Raji (cell line): ENCODE data around the gene LRRC61.

Experiments
- POLR2A ChIP-seq: IDR thresholded peaks from 2 replicates; pipeline ENCODE4 v1.6.1; 2011; ENCODE audit warnings: low read depth, low read length, control low read depth; ENCODE audit not compliant: insufficient read depth

The LRRC61 gene

DNA sequence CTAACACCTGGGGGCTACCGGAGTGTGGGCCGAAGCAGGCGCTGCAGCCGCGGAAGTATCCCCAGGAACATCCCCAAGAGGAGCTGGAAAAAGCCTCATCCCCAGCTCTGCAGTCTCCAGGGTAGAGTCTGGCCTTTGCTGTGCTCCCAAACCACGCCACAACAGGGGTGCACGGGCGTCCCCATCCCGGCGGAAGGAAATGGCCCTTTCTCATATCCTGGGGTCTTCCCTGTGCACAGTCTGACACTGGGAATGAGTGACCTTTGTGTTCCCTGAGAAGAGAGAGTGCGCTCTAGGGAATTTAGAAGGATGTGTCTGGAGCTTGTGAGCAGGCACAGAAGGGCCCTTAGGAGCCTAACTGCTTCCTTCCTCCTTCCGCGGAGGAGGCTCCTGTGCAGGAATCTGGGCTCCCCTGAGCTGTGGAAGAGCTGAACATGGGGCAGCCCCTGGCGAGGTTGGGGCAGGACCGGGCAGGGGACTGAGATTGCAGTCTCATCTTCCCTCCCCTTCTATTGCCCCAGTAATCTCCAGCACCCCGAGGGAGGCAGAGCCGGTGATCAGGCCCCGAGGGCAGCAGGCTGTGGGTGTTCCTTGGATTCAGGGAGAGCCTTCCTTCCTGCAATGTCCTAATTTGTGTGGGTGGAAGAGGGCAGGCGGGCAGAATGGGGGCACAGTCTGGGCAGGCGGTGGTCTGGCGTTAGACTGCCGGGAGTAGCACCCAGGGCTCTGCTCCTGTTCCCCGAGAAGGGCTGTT is 46.8 kb downstream of the LRRC61 start:
- TF ChIP-seq POLR2A = no peak

DNA sequence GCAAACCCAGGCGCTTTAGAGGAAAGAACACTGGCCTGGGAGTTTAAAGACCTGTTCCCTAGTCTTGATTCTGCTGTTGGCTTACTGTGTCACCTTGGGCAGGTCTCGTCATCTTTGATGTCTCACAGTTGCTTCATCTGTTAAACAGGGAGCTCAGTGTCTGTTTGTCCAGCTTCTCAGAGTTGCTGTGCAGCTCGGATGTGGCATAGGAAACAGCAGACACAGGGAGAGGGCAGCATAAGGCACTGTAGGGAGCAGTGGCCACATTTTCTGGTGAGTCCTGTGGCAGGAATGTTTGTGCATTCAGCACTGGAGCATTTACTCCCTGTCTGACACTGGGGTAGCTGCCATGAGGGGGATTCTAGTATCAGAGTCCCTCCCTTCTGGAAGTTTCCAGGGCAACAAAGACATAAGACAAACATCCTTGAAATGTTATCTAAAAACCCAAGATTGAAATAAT is 47.5 kb downstream of the LRRC61 start:
- TF ChIP-seq POLR2A = no peak

DNA sequence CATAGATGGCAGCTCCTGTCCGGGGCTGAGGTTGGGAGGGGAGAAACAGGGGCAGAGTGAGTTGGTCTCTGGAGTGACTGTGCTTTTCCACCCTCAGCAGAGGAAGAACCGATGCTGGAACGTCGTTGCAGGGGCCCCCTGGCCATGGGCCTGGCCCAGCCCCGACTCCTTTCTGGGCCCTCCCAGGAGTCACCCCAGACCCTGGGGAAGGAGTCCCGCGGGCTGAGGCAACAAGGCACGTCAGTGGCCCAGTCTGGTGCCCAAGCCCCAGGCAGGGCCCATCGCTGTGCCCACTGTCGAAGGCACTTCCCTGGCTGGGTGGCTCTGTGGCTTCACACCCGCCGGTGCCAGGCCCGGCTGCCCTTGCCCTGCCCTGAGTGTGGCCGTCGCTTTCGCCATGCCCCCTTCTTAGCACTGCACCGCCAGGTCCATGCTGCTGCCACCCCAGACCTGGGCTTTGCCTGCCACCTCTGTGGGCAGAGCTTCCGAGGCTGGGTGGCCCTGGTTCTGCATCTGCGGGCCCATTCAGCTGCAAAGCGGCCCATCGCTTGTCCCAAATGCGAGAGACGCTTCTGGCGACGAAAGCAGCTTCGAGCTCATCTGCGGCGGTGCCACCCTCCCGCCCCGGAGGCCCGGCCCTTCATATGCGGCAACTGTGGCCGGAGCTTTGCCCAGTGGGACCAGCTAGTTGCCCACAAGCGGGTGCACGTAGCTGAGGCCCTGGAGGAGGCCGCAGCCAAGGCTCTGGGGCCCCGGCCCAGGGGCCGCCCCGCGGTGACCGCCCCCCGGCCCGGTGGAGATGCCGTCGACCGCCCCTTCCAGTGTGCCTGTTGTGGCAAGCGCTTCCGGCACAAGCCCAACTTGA is 48.2 kb downstream of the LRRC61 start:
- TF ChIP-seq POLR2A = no peak

DNA sequence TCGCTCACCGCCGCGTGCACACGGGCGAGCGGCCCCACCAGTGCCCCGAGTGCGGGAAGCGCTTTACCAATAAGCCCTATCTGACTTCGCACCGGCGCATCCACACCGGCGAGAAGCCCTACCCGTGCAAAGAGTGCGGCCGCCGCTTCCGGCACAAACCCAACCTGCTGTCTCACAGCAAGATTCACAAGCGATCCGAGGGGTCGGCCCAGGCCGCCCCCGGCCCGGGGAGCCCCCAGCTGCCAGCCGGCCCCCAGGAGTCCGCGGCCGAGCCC is 48.8 kb downstream of the LRRC61 start:
- TF ChIP-seq POLR2A = no peak

DNA sequence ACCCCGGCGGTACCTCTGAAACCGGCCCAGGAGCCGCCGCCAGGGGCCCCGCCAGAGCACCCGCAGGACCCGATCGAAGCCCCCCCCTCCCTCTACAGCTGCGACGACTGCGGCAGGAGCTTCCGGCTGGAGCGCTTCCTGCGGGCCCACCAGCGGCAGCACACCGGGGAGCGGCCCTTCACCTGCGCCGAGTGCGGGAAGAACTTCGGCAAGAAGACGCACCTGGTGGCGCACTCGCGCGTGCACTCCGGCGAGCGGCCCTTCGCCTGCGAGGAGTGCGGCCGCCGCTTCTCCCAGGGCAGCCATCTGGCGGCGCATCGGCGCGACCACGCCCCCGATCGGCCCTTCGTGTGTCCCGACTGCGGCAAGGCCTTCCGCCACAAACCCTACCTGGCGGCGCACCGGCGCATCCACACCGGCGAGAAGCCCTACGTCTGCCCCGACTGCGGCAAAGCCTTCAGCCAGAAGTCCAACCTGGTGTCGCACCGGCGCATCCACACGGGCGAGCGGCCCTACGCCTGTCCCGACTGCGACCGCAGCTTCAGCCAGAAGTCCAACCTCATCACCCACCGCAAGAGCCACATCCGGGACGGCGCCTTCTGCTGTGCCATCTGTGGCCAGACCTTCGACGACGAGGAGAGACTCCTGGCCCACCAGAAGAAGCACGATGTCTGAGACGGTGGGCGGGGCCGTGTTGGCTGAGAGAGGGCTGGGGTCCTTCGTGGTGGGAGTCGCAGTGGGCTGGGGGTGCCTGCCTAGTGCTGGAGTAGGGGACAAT is 49.3 kb downstream of the LRRC61 start:
- TF ChIP-seq POLR2A = no peak

DNA sequence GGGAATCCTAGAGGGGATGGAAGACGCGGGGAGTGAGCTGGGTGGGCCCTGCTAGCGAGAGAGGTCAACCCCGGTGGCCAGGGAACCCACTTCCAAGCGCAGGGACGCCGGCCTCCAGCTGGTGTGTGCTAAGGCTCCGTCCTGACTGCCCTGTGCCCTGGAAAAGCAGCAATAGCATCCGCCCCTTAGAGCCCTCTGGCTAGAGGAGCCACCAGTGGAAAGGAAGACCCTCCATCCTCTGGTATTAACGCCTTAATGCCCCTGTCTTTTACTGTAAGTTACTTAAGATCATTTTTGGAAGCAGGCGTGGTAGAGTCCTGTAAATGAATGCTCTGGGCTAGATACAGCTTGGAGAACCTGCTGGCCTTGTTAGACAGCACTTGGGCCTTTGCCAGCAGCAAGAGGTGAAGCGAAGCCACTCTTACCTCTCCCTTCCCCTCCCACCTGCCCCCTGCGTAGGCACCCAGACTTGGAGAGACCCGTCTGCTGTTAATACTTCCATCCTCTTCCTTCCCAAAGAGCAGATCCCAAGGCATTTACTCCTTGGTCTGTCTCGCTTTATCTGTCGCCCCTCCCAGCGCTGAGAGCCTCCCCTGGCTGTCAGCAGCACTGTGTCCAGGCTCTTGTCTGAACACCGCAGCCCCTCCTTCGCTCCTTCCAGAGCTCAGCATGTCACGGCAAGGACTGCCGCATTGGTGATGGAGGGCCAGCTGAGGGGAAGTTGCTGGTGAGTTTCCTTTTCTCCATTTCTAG is 50.1 kb downstream of the LRRC61 start:
- no peak for TF ChIP-seq POLR2A

DNA sequence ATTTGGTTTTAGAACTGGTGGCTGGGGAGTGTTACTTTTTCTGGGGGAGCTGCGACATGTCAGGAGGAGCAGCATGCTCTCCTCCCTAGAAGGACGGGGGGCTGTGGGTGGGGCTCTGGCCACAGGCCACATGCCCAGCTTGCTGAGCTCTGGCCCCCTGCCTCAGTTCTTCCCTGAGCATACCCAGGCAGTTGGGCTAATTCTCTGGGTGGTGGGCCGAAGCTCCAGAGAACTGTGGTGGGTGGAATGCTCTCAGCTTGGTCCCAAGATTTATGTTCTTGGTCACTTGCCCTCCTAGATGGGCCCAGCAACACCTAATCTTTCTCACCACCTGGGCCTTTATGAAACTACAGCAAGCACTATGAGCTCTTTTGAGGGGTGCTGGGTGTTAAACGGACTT is 50.9 kb downstream of the LRRC61 start:
- TF ChIP-seq POLR2A = no peak

DNA sequence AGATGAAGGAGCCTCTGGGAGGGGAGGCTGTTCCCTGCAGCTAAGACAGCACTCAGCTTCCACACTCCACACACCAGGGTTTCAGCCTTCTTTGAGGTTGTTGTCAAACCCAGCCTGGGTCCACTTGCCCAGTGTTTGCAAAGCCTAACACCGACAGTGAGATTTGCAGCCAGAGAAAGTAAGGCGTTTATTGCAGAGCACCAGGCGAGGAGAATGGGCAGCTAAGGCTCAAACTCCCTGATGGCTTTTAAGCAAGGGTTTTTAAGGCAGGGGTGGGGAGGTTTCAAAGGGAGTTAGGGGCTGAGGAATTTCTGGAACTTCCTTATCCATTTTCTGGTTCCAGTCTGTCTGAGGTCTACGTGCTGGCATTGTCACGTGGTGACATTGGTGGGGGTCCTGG is 51.3 kb downstream of the LRRC61 start:
- TF ChIP-seq POLR2A = no peak

DNA sequence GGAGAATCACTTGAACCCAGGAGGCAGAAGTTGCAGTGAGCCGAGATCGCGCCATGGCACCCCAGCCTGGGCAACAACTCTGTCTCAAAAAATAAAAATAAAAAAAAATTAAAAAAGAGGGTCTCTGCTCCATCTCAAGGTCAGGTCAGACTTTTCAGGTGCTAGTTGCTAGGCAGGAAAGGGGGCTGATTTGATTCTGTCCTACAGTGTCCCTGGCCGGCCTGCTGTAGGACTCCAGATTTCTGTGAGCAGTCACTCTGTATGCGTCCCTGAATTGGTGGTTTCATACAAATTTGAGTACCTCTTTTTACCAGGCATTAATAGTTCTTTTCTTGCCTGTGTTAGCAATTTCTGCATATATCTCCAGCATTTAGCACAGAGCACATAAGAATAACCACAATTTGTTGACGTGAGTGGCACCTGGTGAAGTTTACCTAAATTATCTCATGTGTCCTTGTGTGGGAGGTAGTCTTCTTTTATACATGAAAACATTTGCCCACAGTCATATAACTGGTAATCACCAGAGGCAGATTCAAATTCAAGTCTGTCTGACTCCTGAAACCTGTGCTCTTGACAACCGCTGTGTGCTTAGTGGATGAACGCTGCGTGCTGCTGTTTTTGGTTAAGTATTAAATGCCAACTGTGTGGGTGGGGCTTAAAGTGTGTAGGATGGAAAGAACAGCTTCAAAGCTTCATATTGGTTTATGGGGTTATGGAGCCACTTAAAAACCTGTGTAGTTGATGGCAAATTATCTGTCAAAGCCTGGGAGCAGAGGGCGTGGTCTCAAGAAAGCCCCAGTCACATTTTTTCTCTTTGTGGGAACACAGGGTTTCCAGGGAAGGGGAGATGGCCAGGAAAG is 52.7 kb downstream of the LRRC61 start:
- TF ChIP-seq POLR2A = 0 out of 2 replicates have a peak, but pooled peaks have one; percentile 42

DNA sequence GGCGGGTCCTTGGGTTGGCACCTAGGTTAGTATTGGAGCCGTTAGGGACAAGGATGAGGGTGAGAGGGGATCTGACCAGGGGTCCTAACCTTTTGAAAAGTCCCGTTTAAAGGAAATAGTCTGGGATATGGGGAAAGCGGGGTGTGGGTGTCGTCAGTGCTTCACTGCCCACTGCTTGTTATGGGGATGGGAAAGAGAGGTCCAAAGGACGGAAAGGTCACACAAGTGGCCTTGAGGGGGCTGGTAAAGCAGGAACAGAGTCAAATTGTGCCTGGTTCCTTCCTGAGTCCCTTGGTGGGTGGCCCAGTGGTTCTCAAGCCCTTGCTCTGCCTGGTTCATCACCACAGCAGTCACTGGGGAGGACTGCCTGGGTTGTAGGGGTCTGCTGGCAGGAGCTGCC is 53.4 kb downstream of the LRRC61 start:
- 0 out of 2 replicates have a peak, but pooled peaks have one; percentile 9 for TF ChIP-seq POLR2A

DNA sequence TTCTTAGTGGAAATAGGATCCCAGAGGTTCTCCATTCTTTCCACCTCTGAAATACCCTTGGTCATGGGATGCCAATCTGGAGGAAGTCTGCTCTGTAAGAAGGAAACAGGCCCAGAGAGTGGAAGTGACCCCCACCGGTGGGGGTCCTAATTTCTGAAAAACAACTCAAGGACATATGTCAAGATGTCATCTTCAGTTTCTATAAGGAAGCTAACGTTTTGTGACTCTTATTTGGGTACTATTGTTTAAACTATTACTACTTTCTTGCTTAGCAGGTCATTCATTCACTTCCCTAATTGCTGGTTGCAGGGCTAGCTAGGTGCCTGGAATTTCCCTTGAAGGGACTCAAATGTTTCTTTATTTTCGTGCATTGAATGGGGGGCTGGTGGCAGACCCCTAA is 54.0 kb downstream of the LRRC61 start:
- no peak for TF ChIP-seq POLR2A

DNA sequence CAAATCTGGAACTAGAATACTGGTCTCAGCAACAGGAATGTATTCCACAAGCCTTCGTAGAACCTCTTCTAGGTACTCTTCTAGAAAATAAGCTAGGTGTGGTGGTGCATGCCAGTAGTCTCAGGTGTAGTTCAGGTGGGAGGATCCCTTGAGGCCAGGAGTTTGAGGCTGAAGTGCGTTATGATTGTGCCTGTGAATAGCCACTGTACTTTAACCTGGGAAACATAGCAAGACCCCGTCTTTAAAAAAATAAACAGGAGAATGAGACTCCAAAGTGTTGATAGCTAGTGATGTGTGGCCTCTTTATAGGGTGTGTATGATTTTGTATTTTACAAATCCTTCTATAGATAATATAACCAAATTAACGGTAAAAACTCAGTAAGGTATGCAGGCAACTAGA is 54.5 kb downstream of the LRRC61 start:
- no peak for TF ChIP-seq POLR2A

DNA sequence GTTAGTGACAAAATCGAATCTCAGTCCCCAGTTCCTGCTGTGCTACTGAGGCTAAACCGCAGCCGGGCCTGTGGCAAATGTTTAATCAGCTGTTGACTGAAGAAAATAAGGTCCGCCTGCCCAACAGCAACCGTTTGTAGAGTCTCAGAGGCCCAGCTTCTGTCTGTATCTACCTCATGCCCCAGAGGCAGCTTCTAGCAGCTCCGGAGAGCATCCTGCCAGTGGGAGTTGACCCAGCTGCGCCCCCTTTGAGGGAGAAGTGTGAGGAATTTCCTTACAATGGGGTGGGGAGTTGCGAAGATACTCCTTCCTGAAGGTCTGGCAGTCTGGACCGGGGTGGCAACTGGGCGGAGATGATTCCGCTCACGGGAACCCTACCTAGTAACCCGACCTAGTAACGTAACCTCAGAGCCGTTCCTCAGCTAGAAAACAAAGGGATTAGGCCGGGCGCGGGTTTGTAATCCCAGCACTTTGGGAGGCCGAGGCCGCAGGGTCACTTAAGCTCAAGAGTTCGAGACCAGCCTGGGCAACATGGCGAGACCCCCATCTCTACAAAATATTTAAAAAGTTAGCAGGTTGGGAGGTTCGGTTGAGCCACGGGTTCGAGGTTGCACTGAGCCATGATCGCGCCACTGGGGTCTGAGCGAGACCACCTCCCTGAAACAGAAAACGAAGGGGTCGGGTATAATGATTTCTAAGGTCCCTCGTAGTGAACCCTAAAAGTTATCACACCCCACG is 55.1 kb downstream of the LRRC61 start:
- TF ChIP-seq POLR2A = peak; percentile 56

DNA sequence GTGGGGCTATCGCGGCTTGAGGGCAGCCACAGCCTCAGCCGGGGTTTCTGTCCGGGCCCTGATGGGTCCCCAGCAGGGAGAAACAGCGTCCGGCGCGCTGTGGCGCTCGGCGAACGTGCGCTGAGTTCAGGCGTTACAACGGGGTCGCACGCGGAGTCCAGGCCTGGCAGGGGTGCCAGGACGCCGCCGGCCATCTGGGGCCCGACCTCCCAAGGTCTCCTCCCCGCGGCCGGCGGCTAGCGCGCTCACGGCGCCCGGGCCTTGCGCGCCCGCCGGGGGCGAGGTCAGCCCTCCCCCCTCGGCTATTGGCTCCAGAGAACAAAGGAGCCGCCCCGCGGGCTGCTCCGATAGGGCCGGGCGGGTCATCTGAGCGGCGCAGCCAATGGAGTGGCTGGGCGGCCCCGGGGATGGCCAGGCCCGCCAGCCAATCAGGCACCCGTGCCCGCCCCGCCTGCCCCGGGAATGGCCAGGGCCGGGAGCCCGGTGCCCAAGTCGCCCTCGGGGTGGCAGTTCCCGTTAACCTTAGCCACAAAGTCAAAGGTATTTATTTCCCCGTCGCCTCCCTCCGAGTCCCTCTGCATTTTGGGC is 55.8 kb downstream of the LRRC61 start, which contains the start of gene ZNF775:
TSS of gene ZNF775 (plus strand) at position 478 of the 588 bp plus-strand sequence. CDS start 9,141 bp downstream, outside the sequence.
- TF ChIP-seq POLR2A = peak; percentile 92
